Dedifferentiated amniotic fluid mesenchymal stem cell (primary cell): ENCODE results near the gene CLCF1.
"Not testable (repeated sequence)": the region's sequence is repeated elsewhere in the genome, so short reads cannot be mapped to it uniquely, and the experiment has no call there.

Source experiments
- DNase-seq: peaks from one replicate; pipeline ENCODE4 v3.0.0-alpha.2; 2016; ENCODE audit errors: extremely low spot score

The CLCF1 gene

DNA sequence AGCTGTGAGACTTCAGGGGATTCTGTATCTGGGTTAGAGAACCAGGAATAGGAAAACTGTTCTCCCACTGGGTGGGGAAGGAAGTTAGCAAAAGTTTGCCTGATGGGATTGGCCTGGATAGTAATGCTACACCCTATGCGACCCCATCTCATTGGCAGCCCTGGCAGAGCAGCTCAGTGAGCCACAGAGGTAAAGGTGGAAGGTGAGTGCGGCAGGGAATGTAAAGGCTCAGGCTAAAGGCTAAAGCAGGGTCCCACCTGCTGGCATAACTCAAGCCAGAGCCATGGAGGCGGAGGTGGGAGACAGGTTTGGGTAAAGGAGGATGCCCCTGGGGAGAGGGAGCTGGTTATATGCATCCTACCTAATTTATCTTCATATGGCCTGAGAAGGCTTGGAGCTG, 51.3 kb downstream of the CLCF1 start:
- no peak for DNase-seq

DNA sequence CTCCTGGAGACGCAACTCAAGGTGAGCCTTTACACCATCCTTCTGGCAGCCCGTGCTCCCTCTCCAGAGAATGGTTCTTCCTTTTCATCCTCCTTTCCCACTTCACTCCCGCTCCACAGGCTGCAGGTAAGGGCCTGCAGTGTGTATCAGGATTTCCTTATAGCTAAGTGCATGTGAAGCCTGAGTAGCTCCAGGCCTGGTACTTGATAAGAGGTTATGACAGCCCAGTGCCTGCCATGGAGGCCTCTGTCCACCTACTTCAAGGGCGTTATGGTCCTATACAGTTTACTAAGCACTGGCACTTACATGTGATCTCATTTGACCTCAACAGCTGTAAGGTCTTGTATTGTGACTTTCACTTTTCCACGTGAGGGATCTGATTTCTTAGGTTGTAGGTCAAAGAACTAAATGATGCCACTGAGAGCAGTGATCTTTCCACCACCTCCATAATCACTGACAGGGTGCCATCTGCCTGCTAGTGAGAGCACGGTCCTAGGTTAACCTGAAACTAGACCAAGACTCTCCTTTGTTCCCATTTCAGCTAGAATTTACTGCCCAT, 52.0 kb downstream of the CLCF1 start:
- no peak for DNase-seq

DNA sequence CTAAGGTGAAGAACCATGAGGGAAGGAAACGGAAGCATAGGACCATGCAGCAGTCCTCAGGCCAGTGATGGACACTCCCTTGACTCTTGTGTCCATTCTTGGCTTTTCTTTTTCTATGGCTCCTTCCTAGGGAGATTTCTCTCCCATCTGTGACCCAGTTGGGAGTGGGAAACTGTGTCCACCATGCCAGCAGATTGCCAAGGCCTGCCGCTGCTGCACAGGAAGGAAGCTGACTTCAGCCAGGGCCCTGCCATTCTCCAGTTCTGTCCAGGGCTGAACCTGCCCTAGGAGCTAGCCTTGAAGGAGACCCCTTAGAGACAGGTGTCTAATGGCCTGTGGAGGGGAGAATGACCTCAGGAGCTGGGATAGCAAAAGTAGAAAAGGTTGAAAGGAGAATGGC, 52.7 kb downstream of the CLCF1 start:
- no peak for DNase-seq

DNA sequence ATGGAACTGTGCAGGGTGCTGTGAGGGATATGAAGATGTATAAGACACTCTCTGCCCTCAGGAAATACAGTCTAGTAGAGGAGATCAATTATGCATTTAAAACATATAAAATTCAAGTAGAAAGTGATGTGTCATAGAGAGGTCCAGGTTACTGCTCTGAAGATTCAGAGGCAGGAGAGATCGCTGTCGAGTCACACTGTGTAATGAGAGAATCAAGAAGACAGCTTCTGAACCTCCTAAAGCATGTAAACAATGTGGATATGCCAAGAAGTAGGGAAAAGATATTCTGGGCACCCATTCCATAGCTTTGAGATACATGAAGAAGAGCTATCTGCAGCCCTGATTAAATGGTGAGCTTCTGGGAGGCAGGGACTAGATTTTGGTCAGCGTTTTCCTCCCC, 53.4 kb downstream of the CLCF1 start:
- no peak for DNase-seq

DNA sequence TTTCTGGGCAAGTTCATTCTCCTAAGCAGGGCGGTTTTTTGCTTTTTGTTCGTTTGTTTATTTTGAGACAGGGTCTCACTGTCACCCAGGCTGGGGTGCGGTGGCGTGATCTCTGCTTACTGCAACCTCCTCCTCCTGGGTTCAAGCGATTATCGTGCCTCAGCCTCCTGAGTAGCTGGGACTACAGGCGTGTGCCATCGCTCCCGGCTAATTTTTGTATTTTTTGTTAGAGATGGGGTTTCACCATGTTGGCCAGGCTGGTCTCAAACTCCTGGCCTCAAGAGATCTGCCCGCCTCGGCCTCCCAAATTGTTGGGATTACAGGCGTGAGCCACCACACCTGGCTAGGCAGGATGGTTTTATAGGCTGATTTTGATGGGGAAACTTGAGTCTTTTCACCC, 54.5 kb downstream of the CLCF1 start:
- DNase-seq, result not testable (repeated sequence)

DNA sequence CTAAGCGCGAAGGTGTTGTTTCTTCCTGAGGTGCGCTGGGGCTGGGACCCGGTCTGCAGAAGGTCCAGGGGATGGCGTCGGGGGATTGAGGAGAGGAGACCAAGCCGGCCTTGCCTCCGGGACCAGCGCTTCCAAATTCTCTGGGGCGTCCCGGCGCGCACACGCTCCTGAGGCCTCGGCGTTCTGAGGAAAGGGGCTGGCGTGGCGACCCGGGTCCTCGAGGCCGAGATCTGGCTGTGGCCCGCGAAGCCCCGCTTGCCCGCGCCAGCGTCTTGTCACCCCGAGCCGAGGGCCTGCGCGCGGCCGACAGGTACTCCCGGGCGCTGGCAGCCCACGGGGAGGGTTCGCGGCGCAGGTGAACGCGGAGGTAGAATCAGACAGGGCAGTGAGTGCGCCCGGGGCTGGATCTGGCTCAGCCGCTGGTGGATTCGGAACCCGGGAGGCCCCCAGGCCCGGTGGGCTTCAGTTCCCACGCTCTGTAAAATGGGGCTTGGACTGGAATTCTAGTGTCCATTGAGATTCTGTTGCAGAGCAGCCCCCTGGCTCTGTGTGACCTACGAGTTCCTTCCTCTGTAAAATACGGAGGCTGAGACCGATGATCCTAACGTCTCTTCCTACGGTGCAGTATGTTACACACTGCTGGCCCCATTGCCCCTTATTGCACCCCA, 55.4 kb downstream of the CLCF1 start:
- no peak for DNase-seq

DNA sequence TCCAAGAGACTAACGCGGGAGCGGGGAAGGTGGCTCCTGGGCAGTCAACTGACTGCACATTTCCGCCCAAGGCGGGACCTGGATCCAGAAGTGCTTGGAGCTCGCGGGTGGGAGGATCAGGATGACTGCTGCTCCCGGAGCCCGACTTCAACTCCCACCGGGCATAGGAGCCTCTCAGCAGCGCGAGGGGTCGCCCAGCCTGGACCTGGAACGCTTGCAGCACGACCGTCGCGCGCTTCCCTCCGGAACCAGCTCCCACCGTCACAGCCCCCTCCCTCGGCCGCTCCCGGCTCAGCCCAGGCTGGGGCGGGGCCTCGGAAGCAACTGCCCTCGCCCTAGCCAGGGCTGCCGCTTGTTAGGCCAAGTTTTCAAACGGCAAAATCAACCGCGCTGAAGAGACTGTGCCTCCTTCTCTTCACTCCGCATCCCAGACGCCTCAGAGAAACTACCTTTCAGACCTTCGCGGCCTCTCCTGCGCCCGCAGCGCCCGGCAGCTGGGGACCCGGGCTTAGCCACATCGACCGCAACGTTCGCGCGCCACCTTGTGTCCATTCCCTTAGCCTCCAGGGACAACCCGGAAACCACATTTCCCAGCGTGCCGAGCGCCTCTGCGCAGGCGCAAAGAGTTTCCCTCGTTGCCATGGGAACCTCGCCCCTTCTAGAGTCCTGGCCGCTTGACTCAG, 56.1 kb downstream of the CLCF1 start:
- peak; percentile 95 for DNase-seq

DNA sequence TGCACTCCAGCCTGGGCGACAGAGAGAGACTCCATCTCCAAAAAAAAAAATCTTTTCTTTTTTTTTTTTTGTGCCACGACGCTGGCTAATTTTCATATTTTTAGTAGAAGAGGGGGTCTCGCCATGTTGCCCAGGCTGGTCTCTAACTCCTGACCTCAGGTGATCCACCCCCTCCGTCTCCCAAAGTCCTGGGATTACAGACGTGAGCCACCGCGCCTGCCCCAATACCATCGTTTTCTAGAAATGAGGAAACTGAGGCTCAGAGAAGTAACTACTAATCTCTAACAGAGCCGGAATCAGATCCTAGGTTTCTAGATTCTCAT, 56.6 kb downstream of the CLCF1 start:
- no peak for DNase-seq

DNA sequence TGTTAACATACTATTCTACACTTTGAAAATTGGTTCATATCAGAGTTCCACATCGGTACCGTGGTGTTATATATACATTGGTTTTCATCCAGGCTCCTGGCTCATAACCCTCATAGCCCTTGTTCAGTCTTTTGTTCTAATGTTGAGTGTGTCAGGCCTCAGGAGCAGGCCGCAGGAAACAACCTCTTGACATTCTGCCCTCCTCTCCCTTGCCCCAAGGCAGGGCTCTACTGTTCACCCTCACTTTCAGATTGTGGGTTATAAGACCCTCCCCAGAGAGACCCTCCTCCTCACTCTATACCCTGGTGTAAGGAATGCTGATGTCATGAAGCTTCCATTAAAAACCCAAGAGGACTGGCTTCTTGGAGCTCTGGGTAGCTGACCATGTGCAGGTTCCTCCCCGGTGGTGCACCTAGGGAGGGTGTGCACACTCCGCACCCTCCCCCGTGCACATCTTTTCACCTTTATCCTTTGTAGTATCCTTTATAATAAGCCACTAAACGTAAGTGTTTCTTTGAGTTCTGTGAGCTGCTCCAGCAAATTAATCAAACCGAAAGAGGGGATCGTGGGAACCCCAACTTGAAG, 58.0 kb downstream of the CLCF1 start:
- no peak for DNase-seq

DNA sequence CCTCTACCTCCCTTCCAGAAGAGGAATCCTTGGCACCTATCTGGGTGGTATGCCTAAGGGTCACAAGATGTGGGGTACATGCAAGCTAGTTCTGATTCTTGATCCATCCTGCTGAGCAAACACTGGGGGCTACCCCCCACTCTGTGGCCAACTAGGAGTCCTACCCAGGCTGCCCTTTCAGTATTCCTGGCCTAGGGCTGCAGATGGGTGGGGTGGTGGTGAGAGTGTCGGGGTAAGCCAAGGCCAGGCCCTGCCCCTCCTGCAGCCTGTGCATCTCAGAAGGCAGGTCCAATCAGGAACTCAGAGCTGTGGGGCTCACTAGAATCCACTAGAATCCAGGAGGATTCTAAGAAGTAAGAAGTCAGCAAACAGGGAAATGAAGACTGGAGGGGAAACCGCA, 59.2 kb downstream of the CLCF1 start:
- DNase-seq, result no peak
